ENCODE data around the gene PRM3. TPM values are rescaled to one million over a fixed set of nuclear protein-coding genes. Genes with fewer than 3 reads are reported as not detected.
"Not testable (repeated sequence)": the region's sequence is repeated elsewhere in the genome, so short reads cannot be mapped to it uniquely, and the experiment has no call there.

Gene PRM3
- polyA plus RNA-seq, 10 donors = not detected

GRCh38 chr16:11306381-11306780 lies 33.0 kb upstream of the PRM3 start:
- no peak for DNase-seq

GRCh38 chr16:11303405-11304138 lies 30.1 kb upstream of the PRM3 start:
- DNase-seq = no peak

GRCh38 chr16:11302977-11303376 lies 29.5 kb upstream of the PRM3 start:
- DNase-seq = no peak

GRCh38 chr16:11301645-11302501 lies 28.4 kb upstream of the PRM3 start:
- DNase-seq = no peak

GRCh38 chr16:11300560-11300892 lies 27.1 kb upstream of the PRM3 start:
- DNase-seq = no peak

GRCh38 chr16:11299865-11300559 lies 26.6 kb upstream of the PRM3 start:
- DNase-seq = no peak

GRCh38 chr16:11298950-11299547 lies 25.6 kb upstream of the PRM3 start:
- DNase-seq = not testable (repeated sequence)

GRCh38 chr16:11298143-11298900 lies 24.9 kb upstream of the PRM3 start:
- no peak for DNase-seq

GRCh38 chr16:11297492-11298142 lies 24.2 kb upstream of the PRM3 start:
- peak; percentile 33 to 54 (median 42) for DNase-seq

GRCh38 chr16:11296706-11297491 lies 23.5 kb upstream of the PRM3 start:
- DNase-seq = no peak

- no peak for DNase-seq
Measured at GRCh38 chr16:11296351-11296705, 22.9 kb upstream of the PRM3 start.

- DNase-seq = no peak
Measured at GRCh38 chr16:11295672-11296071, 22.2 kb upstream of the PRM3 start.

- no peak for DNase-seq
Measured at GRCh38 chr16:11292076-11292748, 18.8 kb upstream of the PRM3 start.

- peak in 2 of 3 donors; percentile 21 to 45 for DNase-seq
Measured at GRCh38 chr16:11291091-11291703, 17.8 kb upstream of the PRM3 start.

- DNase-seq = no peak
Measured at GRCh38 chr16:11290102-11290893, 16.9 kb upstream of the PRM3 start.

GRCh38 chr16:11289696-11290095 lies 16.3 kb upstream of the PRM3 start:
- not testable (repeated sequence) for DNase-seq

- DNase-seq = no peak
Measured at GRCh38 chr16:11289202-11289601, 15.8 kb upstream of the PRM3 start.

- DNase-seq = no peak
Measured at GRCh38 chr16:11285842-11286241, 12.4 kb upstream of the PRM3 start.

Data from muscle of back (tissue), 11 donors.